ENCODE results near the gene MSTN.

The MSTN gene

GRCh38 chr2:190062601-190063000, at the start of gene MSTN:
Gene MSTN (minus strand): TSS chr2:190062729. CDS start chr2:190062596, 133 bp downstream.
- no peak for DNase-seq

GRCh38 chr2:190111166-190111565, 48.6 kb upstream of the MSTN start:
- DNase-seq, result no peak

- DNase-seq, result no peak
Observed at GRCh38 chr2:190110699-190111098, 48.2 kb upstream of the MSTN start.

GRCh38 chr2:190110131-190110530, 47.6 kb upstream of the MSTN start:
- no peak for DNase-seq

- DNase-seq, result no peak
Observed at GRCh38 chr2:190107409-190107808, 44.9 kb upstream of the MSTN start.

- DNase-seq, result no peak
Observed at GRCh38 chr2:190106783-190107182, 44.3 kb upstream of the MSTN start.

GRCh38 chr2:190105554-190105953, 43.0 kb upstream of the MSTN start:
- DNase-seq, result no peak

- no peak for DNase-seq
Observed at GRCh38 chr2:190103144-190103543, 40.6 kb upstream of the MSTN start.

GRCh38 chr2:190099890-190100697, 37.6 kb upstream of the MSTN start:
- no peak for DNase-seq

- DNase-seq, result no peak
Observed at GRCh38 chr2:190098851-190099250, 36.3 kb upstream of the MSTN start.

- no peak for DNase-seq
Observed at GRCh38 chr2:190097115-190097514, 34.6 kb upstream of the MSTN start.

- DNase-seq, result no peak
Observed at GRCh38 chr2:190094316-190094871, 31.9 kb upstream of the MSTN start.

- DNase-seq, result no peak
Observed at GRCh38 chr2:190093793-190094192, 31.3 kb upstream of the MSTN start.

GRCh38 chr2:190090148-190090547, 27.6 kb upstream of the MSTN start:
- DNase-seq, result no peak

GRCh38 chr2:190088917-190089316, 26.4 kb upstream of the MSTN start:
- DNase-seq, result peak; percentile 63

- DNase-seq, result no peak
Observed at GRCh38 chr2:190084704-190085103, 22.2 kb upstream of the MSTN start.

GRCh38 chr2:190082118-190082517, 19.6 kb upstream of the MSTN start:
- no peak for DNase-seq

GRCh38 chr2:190080527-190081049, 18.1 kb upstream of the MSTN start:
- no peak for DNase-seq

- peak; percentile 1 for DNase-seq
Observed at GRCh38 chr2:190079160-190079559, 16.6 kb upstream of the MSTN start.

GRCh38 chr2:190075623-190076022, 13.1 kb upstream of the MSTN start:
- no peak for DNase-seq

GRCh38 chr2:190069936-190070696, 7.6 kb upstream of the MSTN start:
- DNase-seq, result peak; percentile 36

GRCh38 chr2:190068764-190069163, 6.2 kb upstream of the MSTN start:
- DNase-seq, result no peak

GRCh38 chr2:190065839-190066238, 3.3 kb upstream of the MSTN start:
- no peak for DNase-seq

GRCh38 chr2:190063624-190064023, 1.1 kb upstream of the MSTN start:
- DNase-seq, result no peak
